Measurements from ENCODE around the gene XYLT1.
A peak's percentile ranks its signal among the peaks of the same experiment; 100 is the strongest.
"Not testable (repeated sequence)": the region's sequence is repeated elsewhere in the genome, so short reads cannot be mapped to it uniquely, and the experiment has no call there.

Gene XYLT1

DNA sequence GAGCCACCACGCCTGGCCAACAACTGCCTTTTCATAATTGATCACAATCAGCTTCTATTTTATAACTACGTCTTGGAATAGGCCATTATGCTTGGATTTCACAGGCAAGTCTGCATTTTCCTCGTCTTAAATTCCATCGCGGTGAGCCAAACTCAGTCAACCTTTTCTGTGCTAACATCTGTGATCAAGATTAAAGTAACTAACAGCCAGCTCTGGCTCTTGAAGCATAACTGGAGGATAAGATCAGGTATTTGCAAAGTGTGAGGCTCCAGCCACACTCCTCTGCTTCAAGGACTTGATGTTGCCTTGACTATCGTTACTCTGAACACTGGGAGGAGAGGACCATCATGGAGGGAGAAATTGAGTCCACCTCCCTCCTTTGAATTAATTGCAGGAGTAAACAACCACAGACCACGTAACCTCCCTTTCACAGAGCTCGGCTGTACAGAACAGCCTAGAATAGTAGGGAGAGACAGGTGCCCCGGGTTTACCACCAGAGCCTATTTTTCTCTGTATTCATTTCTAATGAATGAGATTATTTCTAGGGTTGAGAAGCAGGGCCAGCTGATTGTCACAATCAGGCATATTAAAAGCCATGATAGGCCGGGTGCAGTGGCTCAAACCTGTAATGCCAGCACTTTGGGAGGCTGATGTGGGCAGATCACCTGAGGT is 143.0 kb downstream of the XYLT1 start:
- DNase-seq, result no peak

DNA sequence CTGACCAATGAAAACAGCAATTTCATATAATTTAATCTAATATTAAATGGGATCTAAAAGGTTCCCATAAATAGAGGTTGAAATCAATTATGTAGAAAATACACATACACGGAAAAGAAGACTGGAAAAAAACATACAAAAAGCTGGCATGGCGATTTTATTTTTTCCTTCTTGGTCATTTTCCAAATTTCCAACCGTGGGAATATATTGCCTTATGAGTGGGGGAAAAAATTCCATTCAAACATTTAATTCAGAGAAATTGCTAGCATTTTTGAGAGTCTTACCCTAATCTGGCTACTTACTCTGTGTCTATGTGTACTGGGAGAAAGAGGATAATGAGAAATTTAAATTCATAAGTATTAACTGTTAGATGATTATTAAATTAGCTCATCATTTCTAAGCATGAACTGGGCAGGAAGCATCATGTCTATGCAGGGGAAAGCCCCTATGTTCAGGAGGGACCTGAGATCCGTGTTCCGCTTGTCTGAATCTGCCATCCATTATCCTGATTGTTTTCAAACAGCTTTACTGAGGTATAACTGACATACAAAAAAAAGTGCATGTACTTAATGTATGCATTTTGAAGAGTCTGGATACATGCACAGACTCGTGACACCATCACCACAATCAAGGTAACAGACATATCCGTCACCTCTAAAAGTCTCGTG is 145.2 kb downstream of the XYLT1 start:
- DNase-seq, result no peak

DNA sequence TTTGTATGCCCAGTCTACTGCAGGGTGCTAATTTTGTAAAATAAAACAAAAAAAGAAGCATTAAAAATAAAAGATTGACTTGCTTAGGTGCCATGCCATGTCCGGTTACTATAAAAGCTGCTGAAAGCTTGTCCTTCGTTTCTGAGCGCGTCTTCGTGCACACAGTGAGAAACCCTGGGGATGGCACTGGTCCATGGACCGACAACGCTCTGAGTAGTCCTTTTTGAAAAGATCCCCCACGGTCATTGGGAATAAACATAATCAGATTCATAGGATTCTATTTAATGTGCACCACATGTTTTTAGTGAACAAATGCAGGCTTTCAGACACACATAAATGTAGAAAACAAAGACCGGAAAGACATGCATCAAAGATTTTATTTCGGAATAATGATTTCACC is 146.3 kb downstream of the XYLT1 start:
- DNase-seq, result no peak

DNA sequence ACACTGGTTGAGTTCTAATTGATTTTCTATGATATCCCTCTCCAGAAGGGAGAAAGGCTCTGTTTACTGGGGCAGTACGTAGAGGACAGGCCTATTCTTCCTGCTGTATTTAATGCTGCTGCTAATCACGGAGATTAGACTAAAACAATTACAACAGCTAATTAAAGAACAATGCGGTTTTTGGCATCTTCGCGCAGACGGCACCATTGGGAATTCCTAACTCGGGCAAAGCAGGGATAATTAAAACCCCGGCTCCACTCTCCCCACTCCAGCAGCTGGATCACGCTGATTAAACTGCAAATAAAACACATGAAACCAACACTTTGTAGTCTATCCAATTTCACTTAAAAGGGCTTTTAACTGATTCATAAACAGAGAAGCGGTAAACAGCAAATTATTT is 147.6 kb downstream of the XYLT1 start:
- DNase-seq, result peak; percentile 86

- no peak for DNase-seq
These were observed 148.9 kb downstream of the XYLT1 start for GRCh38 chr16:17321824-17322223.

GRCh38 chr16:17320009-17320408 is 150.8 kb downstream of the XYLT1 start:
- DNase-seq, result no peak

DNA sequence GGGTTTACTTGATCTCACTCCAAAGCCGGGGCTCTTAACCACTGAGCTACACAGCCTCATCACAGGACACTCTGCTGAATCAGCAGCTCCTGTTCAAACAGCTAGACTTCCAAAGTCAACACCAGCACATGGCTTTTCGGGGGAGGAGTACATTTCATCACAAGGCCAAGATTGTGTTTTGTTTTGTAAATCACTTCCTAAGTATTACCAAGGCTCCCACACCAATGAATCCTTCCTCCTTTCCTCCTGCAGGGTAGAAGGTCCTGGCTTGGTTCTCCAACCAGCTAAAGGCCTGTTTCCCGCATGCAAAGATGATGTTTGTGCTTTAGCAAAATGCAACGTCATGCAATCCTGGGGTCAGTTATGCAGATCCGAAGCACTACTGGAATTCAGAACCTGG is 152.5 kb downstream of the XYLT1 start:
- no peak for DNase-seq

DNA sequence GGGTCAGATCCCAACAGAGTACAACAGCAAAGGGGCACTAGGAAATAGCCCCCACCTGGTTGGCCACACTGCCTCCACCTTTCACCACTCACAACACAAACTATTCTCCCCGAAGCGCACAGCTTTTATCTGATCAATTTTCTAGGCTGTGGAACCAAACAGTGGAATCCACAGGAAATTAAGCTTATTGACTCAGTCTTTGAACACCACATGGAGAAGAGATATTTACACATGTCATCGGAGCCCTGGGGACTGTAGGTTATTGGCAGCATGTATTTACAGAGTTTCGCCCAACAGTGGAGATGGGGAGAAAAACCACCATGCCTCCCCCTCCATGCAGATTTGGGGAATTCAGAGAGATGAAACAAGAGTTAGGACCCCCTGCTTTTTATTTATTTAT is 154.8 kb downstream of the XYLT1 start:
- DNase-seq, result no peak

- DNase-seq, result no peak
These were observed 156.8 kb downstream of the XYLT1 start for GRCh38 chr16:17313793-17314547.

DNA sequence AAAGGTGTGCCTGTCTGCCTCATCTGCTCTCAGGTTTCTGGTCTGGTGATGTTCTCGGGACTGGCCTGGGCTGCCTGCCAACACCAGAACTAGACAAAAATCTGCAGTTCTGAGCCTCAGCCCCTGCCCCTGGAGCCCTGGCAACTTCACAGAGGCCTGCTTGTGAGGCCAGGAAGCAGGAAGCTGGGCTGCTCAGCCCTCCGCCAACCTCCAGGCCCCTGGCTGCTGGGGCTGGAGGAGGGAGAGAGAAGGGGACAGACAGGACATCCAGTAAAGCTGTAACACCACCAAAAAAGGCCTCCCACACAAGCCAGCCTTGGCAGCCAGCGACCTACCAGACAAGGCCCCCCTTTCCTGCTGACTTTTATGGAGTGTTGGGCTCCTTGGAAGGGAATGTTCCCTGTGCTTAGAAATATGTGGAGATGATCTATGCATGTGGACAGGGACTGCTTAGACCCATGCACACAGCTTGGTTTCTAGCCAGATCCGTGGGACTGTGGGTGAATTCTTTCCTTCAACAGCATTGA is 157.6 kb downstream of the XYLT1 start:
- no peak for DNase-seq

DNA sequence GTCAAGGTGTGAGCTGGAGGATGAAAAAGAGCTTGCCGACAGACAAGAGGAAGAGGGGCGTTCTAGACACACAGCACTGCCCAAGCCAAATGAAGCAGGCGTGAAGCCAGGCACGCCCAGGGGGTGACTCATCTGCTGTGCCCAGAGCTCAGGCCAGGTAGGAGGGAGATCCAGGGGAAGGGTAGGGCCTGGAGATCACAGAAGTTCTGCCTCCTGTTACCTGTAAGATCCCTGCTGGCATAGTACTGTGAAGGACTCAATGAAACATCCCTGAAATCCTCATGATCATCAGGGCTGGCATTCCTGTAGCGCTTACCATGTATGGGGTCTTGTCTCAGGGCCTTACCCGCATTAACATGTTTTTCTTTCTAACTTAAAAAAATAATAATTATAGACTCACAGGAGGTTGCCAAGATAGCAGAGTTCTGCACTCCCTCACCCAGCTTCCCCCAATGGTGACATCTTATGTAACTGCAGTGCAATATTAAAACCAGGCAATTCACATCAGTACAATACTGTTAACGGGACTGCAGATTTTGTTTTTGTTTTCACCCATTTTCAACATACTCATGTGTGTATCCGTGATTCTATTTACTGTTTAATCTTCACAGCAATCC is 158.6 kb downstream of the XYLT1 start:
- no peak for DNase-seq

GRCh38 chr16:17311333-17312093 is 159.2 kb downstream of the XYLT1 start:
- DNase-seq, result no peak

- DNase-seq, result no peak
These were observed 161.2 kb downstream of the XYLT1 start for GRCh38 chr16:17309510-17309909.

- no peak for DNase-seq
These were observed 162.6 kb downstream of the XYLT1 start for GRCh38 chr16:17308186-17308585.

DNA sequence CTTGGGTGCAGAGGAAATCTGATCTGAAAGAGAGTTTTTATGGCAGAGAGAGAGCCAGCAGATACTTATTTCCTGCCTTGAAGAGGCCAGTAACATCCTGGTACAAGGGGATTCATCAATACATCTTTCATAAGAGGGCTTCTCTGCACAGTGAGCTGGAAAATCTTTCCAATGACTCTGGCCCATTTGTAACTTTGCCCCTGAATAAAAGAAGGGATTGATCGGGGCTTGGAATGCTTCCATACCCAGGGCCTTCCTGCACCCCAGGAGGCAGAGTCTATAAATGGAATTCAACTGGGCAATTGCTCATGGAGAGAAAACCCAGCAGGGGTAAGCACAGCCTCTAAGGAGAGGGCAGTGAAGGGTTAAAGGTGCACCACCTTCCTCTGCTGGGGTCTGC is 163.3 kb downstream of the XYLT1 start:
- no peak for DNase-seq

DNA sequence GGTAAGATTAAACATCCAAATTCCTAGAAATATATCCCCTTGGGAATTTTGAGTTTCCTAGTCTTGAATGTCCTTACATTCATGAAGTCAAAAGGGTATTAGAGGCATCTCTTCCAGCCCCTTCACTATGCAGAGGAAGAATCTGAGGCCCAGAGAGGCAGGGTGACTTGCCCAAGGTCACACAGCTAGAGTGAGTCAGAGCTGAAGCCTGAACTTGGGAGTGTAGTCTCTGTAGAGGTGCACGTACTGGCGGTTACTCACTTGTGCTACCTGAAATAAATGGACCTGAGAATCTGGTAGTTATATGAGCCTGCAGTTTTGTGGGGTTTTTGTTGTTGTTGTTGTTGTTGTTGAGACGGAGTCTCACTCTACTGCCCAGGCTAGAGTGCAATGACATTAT is 164.0 kb downstream of the XYLT1 start:
- DNase-seq, result no peak

DNA sequence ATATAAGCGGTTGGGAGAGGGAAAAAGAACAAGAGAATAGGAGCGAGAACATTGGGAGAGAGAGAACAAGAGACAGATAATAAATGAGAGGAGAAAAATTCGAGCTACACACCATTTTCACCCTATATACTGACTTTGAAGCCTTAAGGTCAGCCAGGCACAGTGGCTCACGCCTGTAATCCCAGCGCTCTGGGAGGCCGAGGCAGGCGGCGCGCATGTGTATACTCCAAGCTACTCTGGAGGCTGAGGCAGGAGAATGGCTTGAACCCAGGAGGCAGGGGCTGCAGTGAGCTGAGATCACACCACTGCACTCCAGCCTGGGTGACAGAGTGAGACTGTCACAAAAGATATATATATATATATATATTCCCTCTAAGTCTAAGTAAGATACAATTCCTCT is 164.5 kb downstream of the XYLT1 start:
- DNase-seq, result not testable (repeated sequence)

- DNase-seq, result no peak
These were observed 165.1 kb downstream of the XYLT1 start for GRCh38 chr16:17305694-17306093.

DNA sequence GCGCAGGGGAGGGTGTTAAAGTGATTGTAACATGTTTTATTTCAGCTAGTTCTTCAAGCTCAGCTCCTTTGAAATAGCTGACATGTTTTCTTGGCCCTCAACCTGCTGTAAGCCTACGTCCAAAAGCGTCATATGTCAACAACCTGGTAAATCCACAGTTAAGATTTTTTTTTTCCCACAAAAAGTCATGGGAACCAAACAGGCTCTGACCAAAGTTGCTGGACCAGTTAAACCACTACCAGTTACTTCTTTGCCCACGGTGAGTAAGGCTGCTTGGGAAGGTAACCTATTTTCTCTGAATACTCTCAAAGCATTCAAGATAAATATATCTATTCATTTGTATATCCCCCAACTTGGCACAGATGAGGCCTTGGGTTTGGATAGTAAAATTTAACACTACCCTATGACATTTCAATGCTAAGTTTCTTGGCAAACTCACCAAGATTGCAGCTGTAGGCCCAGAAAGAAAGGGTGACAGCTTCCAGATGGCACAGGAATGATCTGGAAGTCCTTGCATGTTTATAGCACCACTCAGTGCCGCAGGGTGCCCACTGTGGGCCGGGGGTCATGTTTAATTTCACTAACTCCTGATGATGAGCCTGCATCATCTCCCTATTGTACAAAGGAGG is 166.2 kb downstream of the XYLT1 start:
- DNase-seq, result no peak

DNA sequence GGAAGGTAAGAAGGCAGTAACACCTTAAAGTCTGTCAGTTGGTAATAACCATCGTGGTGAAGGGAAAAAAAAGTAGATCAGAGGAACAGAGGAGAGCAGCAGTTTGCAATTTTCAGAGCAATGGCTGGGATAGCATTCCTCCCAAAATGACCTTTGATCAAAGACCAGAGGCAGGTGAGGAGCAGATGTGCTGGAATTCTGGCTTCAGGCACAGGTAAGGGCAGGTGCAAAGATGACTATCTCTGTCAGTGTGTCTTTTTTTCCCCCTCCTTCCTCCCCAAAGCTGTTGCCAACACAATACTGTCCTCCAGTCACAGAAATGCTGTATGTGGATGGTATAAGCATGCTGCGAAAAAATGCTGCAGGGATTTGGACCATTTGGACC is 166.7 kb downstream of the XYLT1 start:
- DNase-seq, result no peak

- peak; percentile 23 for DNase-seq
These were observed 167.7 kb downstream of the XYLT1 start for GRCh38 chr16:17303101-17303500.

GRCh38 chr16:17302620-17303019 is 168.1 kb downstream of the XYLT1 start:
- DNase-seq, result peak; percentile 49

Data from NCI-H82 (cell line).